ENCODE data around the gene GSK3B.

The GSK3B gene

GRCh38 chr3:119862616-119863015, 231.6 kb downstream of the GSK3B start:
- Histone ChIP-seq H3K27me3 (ENCODE audit: insufficient read depth, low read length, poor library complexity) (no peaks in the 10 kb centered on the region), H3K27ac (ENCODE audit: low read length) (no peak overlapping the region), H2AFZ (ENCODE audit: low read depth, low read length) (no peak overlapping the region), H3K36me3 (ENCODE audit: insufficient read depth, low read length) (peaks cover 71% of the 10 kb centered on the region), H3K79me2 (ENCODE audit: insufficient read depth, low read length) (no peaks in the 10 kb centered on the region), H3K9me3 (ENCODE audit: insufficient read depth, low read length, severe bottlenecking) (peaks cover 7% of the 10 kb centered on the region), H3K4me2 (ENCODE audit: insufficient read depth, low read length) (no peak overlapping the region), H4K20me1 (ENCODE audit: insufficient read depth, low read length) (no peaks in the 10 kb centered on the region), H3K4me1 (ENCODE audit: insufficient read depth, low read length) (no peaks in the 10 kb centered on the region), H3K9ac (ENCODE audit: low read depth, low read length) (no peak overlapping the region), H3K4me3 (ENCODE audit: low read depth in 1 of 2, low read length in 2 of 2) (no peak overlapping the region)
- no peak for ATAC-seq (ENCODE audit: insufficient read depth, low read depth)
- no peak for DNase-seq
- no peak for TF ChIP-seq CTCF (IDR thresholded peaks at IDR 0.05; ENCODE audit: borderline replicate concordance, extremely low read depth, low read length, poor library complexity, severe bottlenecking)
- TF ChIP-seq EZH2 (IDR thresholded peaks at IDR 0.05; ENCODE audit: borderline replicate concordance, low read depth, low read length, severe bottlenecking) = no peak

- Histone ChIP-seq H2AFZ (ENCODE audit: low read depth, low read length) (no peak overlapping the region), H3K79me2 (ENCODE audit: insufficient read depth, low read length) (no peaks in the 10 kb centered on the region), H3K4me2 (ENCODE audit: insufficient read depth, low read length) (no peak overlapping the region), H3K4me3 (ENCODE audit: low read depth in 1 of 2, low read length in 2 of 2) (no peak overlapping the region), H3K9me3 (ENCODE audit: insufficient read depth, low read length, severe bottlenecking) (peaks cover 8% of the 10 kb centered on the region), H3K4me1 (ENCODE audit: insufficient read depth, low read length) (no peaks in the 10 kb centered on the region), H3K27me3 (ENCODE audit: insufficient read depth, low read length, poor library complexity) (no peaks in the 10 kb centered on the region), H4K20me1 (ENCODE audit: insufficient read depth, low read length) (no peaks in the 10 kb centered on the region), H3K27ac (ENCODE audit: low read length) (no peak overlapping the region), H3K9ac (ENCODE audit: low read depth, low read length) (no peak overlapping the region), H3K36me3 (ENCODE audit: insufficient read depth, low read length) (peaks cover 80% of the 10 kb centered on the region)
- ATAC-seq (ENCODE audit: insufficient read depth, low read depth) (no peak), DNase-seq (no peak)
- TF ChIP-seq EZH2 (IDR thresholded peaks at IDR 0.05; ENCODE audit: borderline replicate concordance, low read depth, low read length, severe bottlenecking) = no peak
- no peak for TF ChIP-seq CTCF (IDR thresholded peaks at IDR 0.05; ENCODE audit: borderline replicate concordance, extremely low read depth, low read length, poor library complexity, severe bottlenecking)
Measured at GRCh38 chr3:119861681-119862080, 232.6 kb downstream of the GSK3B start.

GRCh38 chr3:119859728-119860127, 234.5 kb downstream of the GSK3B start:
- H4K20me1 ChIP-seq (ENCODE audit: insufficient read depth, low read length) = no peaks in the 10 kb centered on the region
- TF ChIP-seq CTCF (IDR thresholded peaks at IDR 0.05; ENCODE audit: borderline replicate concordance, extremely low read depth, low read length, poor library complexity, severe bottlenecking) (no peak), EZH2 (IDR thresholded peaks at IDR 0.05; ENCODE audit: borderline replicate concordance, low read depth, low read length, severe bottlenecking) (no peak)
- H3K9ac ChIP-seq (ENCODE audit: low read depth, low read length) = no peak overlapping the region
- H3K4me1 ChIP-seq (ENCODE audit: insufficient read depth, low read length) = no peaks in the 10 kb centered on the region
- H3K36me3 ChIP-seq (ENCODE audit: insufficient read depth, low read length) = peaks cover 80% of the 10 kb centered on the region
- no peak overlapping the region for H2AFZ ChIP-seq (ENCODE audit: low read depth, low read length)
- H3K4me3 ChIP-seq (ENCODE audit: low read depth in 1 of 2, low read length in 2 of 2) = no peak overlapping the region
- H3K9me3 ChIP-seq (ENCODE audit: insufficient read depth, low read length, severe bottlenecking) = peaks cover 8% of the 10 kb centered on the region
- H3K27ac ChIP-seq (ENCODE audit: low read length) = no peak overlapping the region
- ATAC-seq (ENCODE audit: insufficient read depth, low read depth) (no peak), DNase-seq (no peak)
- no peaks in the 10 kb centered on the region for H3K27me3 ChIP-seq (ENCODE audit: insufficient read depth, low read length, poor library complexity)
- no peaks in the 10 kb centered on the region for H3K79me2 ChIP-seq (ENCODE audit: insufficient read depth, low read length)
- no peak overlapping the region for H3K4me2 ChIP-seq (ENCODE audit: insufficient read depth, low read length)

GRCh38 chr3:119858957-119859356, 235.3 kb downstream of the GSK3B start:
- ATAC-seq (ENCODE audit: insufficient read depth, low read depth) = no peak
- peaks cover 73% of the 10 kb centered on the region for H3K36me3 ChIP-seq (ENCODE audit: insufficient read depth, low read length)
- H3K27me3 ChIP-seq (ENCODE audit: insufficient read depth, low read length, poor library complexity) = no peaks in the 10 kb centered on the region
- H3K9me3 ChIP-seq (ENCODE audit: insufficient read depth, low read length, severe bottlenecking) = peaks cover 8% of the 10 kb centered on the region
- H2AFZ ChIP-seq (ENCODE audit: low read depth, low read length) = no peak overlapping the region
- H3K9ac ChIP-seq (ENCODE audit: low read depth, low read length) = no peak overlapping the region
- no peak for DNase-seq
- H3K4me1 ChIP-seq (ENCODE audit: insufficient read depth, low read length) = no peaks in the 10 kb centered on the region
- no peaks in the 10 kb centered on the region for H3K79me2 ChIP-seq (ENCODE audit: insufficient read depth, low read length)
- no peak overlapping the region for H3K4me3 ChIP-seq (ENCODE audit: low read depth in 1 of 2, low read length in 2 of 2)
- no peak for TF ChIP-seq CTCF (IDR thresholded peaks at IDR 0.05; ENCODE audit: borderline replicate concordance, extremely low read depth, low read length, poor library complexity, severe bottlenecking)
- TF ChIP-seq EZH2 (IDR thresholded peaks at IDR 0.05; ENCODE audit: borderline replicate concordance, low read depth, low read length, severe bottlenecking) = no peak
- no peaks in the 10 kb centered on the region for H4K20me1 ChIP-seq (ENCODE audit: insufficient read depth, low read length)
- H3K4me2 ChIP-seq (ENCODE audit: insufficient read depth, low read length) = no peak overlapping the region
- H3K27ac ChIP-seq (ENCODE audit: low read length) = no peak overlapping the region

Data from DND-41 (cell line).